ENCODE data around the gene AKR1C2. TPM values are rescaled to one million over a fixed set of nuclear protein-coding genes. Genes with fewer than 3 reads are reported as not detected.
"Not testable (repeated sequence)": the region's sequence is repeated elsewhere in the genome, so short reads cannot be mapped to it uniquely, and the experiment has no call there.

AKR1C2 gene
- total RNA-seq, 2 experiments from 2014 or later: not detected

- Histone ChIP-seq H3K9me3 (ENCODE audit: low read length) (no peaks in the 10 kb centered on the region), H3K36me3 (ENCODE audit: insufficient read depth, low read length) (no peaks in the 10 kb centered on the region), H3K4me2 (ENCODE audit: low read length) (no peak overlapping the region), H2AFZ (ENCODE audit: low read length) (no peak overlapping the region), H3K27ac (ENCODE audit: low read depth, low read length, poor library complexity, severe bottlenecking) (no peak overlapping the region), H3K9me2 (ENCODE audit: insufficient read depth, low read length) (no peaks in the 10 kb centered on the region), H4K20me1 (ENCODE audit: insufficient read depth, low read length) (no peaks in the 10 kb centered on the region), H3K4me3 (ENCODE audit: low read depth, low read length, poor library complexity, severe bottlenecking) (no peak overlapping the region), H3K79me2 (ENCODE audit: insufficient read depth, low read depth, low read length) (no peaks in the 10 kb centered on the region), H3K4me1 (ENCODE audit: insufficient read depth, low read length, poor library complexity, severe bottlenecking) (no peaks in the 10 kb centered on the region)
- no peak for DNase-seq (ENCODE audit: low spot score)
- TF ChIP-seq CTCF (conservative IDR thresholded peaks at IDR 0.05; ENCODE audit: low read length) (no peak), EZH2phosphoT487 (IDR thresholded peaks at IDR 0.05; ENCODE audit: borderline replicate concordance, low read depth, low read length) (no peak)
- ChIA-PET POLR2A (no interaction called here), CTCF (ENCODE audit: unreplicated experiment) (no interaction called here)
- intact Hi-C loops (cut with micrococcal nuclease; ENCODE audit: unreplicated experiment): no loop called here
- BruUV-seq (replicated peaks): no TSS peak
These were observed 1.5 kb downstream of the AKR1C2 start for GRCh38 chr10:5002013-5002727.

GRCh38 chr10:4998671-4999070 lies 5.0 kb downstream of the AKR1C2 start:
- no peaks in the 10 kb centered on the region for H3K9me3 ChIP-seq (ENCODE audit: low read length)
- TF ChIP-seq CTCF (conservative IDR thresholded peaks at IDR 0.05; ENCODE audit: low read length): no peak
- TF ChIP-seq EZH2phosphoT487 (IDR thresholded peaks at IDR 0.05; ENCODE audit: borderline replicate concordance, low read depth, low read length): no peak
- H4K20me1 ChIP-seq (ENCODE audit: insufficient read depth, low read length): no peaks in the 10 kb centered on the region
- H3K4me2 ChIP-seq (ENCODE audit: low read length): no peak overlapping the region
- POLR2A ChIA-PET: no interaction called here
- H2AFZ ChIP-seq (ENCODE audit: low read length): no peak overlapping the region
- CTCF ChIA-PET (ENCODE audit: unreplicated experiment): no interaction called here
- no peaks in the 10 kb centered on the region for H3K36me3 ChIP-seq (ENCODE audit: insufficient read depth, low read length)
- H3K4me3 ChIP-seq (ENCODE audit: low read depth, low read length, poor library complexity, severe bottlenecking): no peak overlapping the region
- H3K27ac ChIP-seq (ENCODE audit: low read depth, low read length, poor library complexity, severe bottlenecking): no peak overlapping the region
- no peak for DNase-seq (ENCODE audit: low spot score)
- H3K9me2 ChIP-seq (ENCODE audit: insufficient read depth, low read length): no peaks in the 10 kb centered on the region
- H3K79me2 ChIP-seq (ENCODE audit: insufficient read depth, low read depth, low read length): no peaks in the 10 kb centered on the region
- BruUV-seq (replicated peaks): no TSS peak
- intact Hi-C loops (cut with micrococcal nuclease; ENCODE audit: unreplicated experiment): no loop called here
- no peaks in the 10 kb centered on the region for H3K4me1 ChIP-seq (ENCODE audit: insufficient read depth, low read length, poor library complexity, severe bottlenecking)

GRCh38 chr10:4994260-4994659 lies 9.4 kb downstream of the AKR1C2 start:
- intact Hi-C loops (cut with micrococcal nuclease; ENCODE audit: unreplicated experiment); H2AFZ ChIP-seq (ENCODE audit: low read length); H3K4me1 ChIP-seq (ENCODE audit: insufficient read depth, low read length, poor library complexity, severe bottlenecking); H3K9me2 ChIP-seq (ENCODE audit: insufficient read depth, low read length); DNase-seq (ENCODE audit: low spot score); BruUV-seq (replicated peaks); H4K20me1 ChIP-seq (ENCODE audit: insufficient read depth, low read length); H3K4me3 ChIP-seq (ENCODE audit: low read depth, low read length, poor library complexity, severe bottlenecking); H3K79me2 ChIP-seq (ENCODE audit: insufficient read depth, low read depth, low read length); H3K36me3 ChIP-seq (ENCODE audit: insufficient read depth, low read length); H3K4me2 ChIP-seq (ENCODE audit: low read length); H3K9me3 ChIP-seq (ENCODE audit: low read length); POLR2A ChIA-PET; H3K27ac ChIP-seq (ENCODE audit: low read depth, low read length, poor library complexity, severe bottlenecking); CTCF ChIA-PET (ENCODE audit: unreplicated experiment): not testable (repeated sequence)

GRCh38 chr10:4992564-4992963 lies 11.1 kb downstream of the AKR1C2 start:
- H3K4me1 ChIP-seq (ENCODE audit: insufficient read depth, low read length, poor library complexity, severe bottlenecking); H3K4me3 ChIP-seq (ENCODE audit: low read depth, low read length, poor library complexity, severe bottlenecking); DNase-seq (ENCODE audit: low spot score); H3K9me3 ChIP-seq (ENCODE audit: low read length); H3K79me2 ChIP-seq (ENCODE audit: insufficient read depth, low read depth, low read length); CTCF ChIA-PET (ENCODE audit: unreplicated experiment); H4K20me1 ChIP-seq (ENCODE audit: insufficient read depth, low read length); BruUV-seq (replicated peaks); H3K4me2 ChIP-seq (ENCODE audit: low read length); H3K36me3 ChIP-seq (ENCODE audit: insufficient read depth, low read length); intact Hi-C loops (cut with micrococcal nuclease; ENCODE audit: unreplicated experiment); H3K9me2 ChIP-seq (ENCODE audit: insufficient read depth, low read length); H2AFZ ChIP-seq (ENCODE audit: low read length); H3K27ac ChIP-seq (ENCODE audit: low read depth, low read length, poor library complexity, severe bottlenecking): not testable (repeated sequence)
- POLR2A ChIA-PET: interaction anchor here (0.7 kb wide), 1 partner anchor 373 kb away, joined by 3 read pairs; no protein-coding TSS in a partner anchor

- H3K4me2 ChIP-seq (ENCODE audit: low read length); H3K9me2 ChIP-seq (ENCODE audit: insufficient read depth, low read length); POLR2A ChIA-PET; CTCF ChIA-PET (ENCODE audit: unreplicated experiment); H4K20me1 ChIP-seq (ENCODE audit: insufficient read depth, low read length); DNase-seq (ENCODE audit: low spot score); intact Hi-C loops (cut with micrococcal nuclease; ENCODE audit: unreplicated experiment); H3K36me3 ChIP-seq (ENCODE audit: insufficient read depth, low read length); H2AFZ ChIP-seq (ENCODE audit: low read length); H3K4me3 ChIP-seq (ENCODE audit: low read depth, low read length, poor library complexity, severe bottlenecking); H3K27ac ChIP-seq (ENCODE audit: low read depth, low read length, poor library complexity, severe bottlenecking); H3K79me2 ChIP-seq (ENCODE audit: insufficient read depth, low read depth, low read length); H3K4me1 ChIP-seq (ENCODE audit: insufficient read depth, low read length, poor library complexity, severe bottlenecking); H3K9me3 ChIP-seq (ENCODE audit: low read length); BruUV-seq (replicated peaks): not testable (repeated sequence)
These were observed 12.2 kb downstream of the AKR1C2 start for GRCh38 chr10:4991463-4991862.
